HepG2 (cell line): ENCODE measurements around the gene NPPC. TPM values are rescaled to one million over a fixed set of nuclear protein-coding genes. Genes with fewer than 3 reads are reported as not detected.
A peak's percentile ranks its signal among the peaks of the same experiment; 100 is the strongest.

Source experiments
- EHMT2 ChIP-seq: fragments of 200-600 bp; sonication (generic); IDR thresholded peaks from 2 replicates; pipeline ENCODE4 v1.7.0; 2017; ENCODE audit warnings: antibody characterized with exemption, low read depth, low read length, borderline replicate concordance
- HNRNPL ChIP-seq: fragments of 200-400 bp; formaldehyde crosslinking; IDR thresholded peaks from 2 replicates; pipeline ENCODE4 v1.6.1; 2017; ENCODE audit warnings: mild to moderate bottlenecking, low read depth, low read length
- NFKB2 ChIP-seq: sonication (generic); formaldehyde crosslinking; IDR thresholded peaks from 2 replicates; pipeline ENCODE4 v1.4.0; 2020; ENCODE audit warnings: missing genetic modification reagents, borderline replicate concordance
- TARDBP ChIP-seq: sonication (generic); formaldehyde crosslinking; IDR thresholded peaks from 2 replicates; pipeline ENCODE4 v1.8.0; 2022; ENCODE audit warnings: mild to moderate bottlenecking, missing genetic modification reagents
- ZNF24 ChIP-seq: fragments of 450-650 bp; IDR thresholded peaks from 2 replicates; pipeline ENCODE4 v1.6.1; 2017; ENCODE audit warnings: antibody characterized with exemption, mild to moderate bottlenecking
- ZNF660 ChIP-seq: sonication (generic); formaldehyde crosslinking; IDR thresholded peaks from 2 replicates; pipeline ENCODE4 v1.5.1; 2020; ENCODE audit warnings: mild to moderate bottlenecking, low read depth, missing genetic modification reagents, borderline replicate concordance
- ZSCAN30 ChIP-seq: sonication (generic); formaldehyde crosslinking; IDR thresholded peaks from 2 replicates; pipeline ENCODE4 v1.5.0; 2020; ENCODE audit warnings: mild to moderate bottlenecking, missing genetic modification reagents
- polyA plus RNA-seq, 8 experiments: library from polyadenylated mRNA; depleted of rRNA in 3 of 8; stranded (reverse) in 7 of 8; unstranded in 1 of 8; fragments of >200 nt; fragmentation: Illumina TruSeq in 4 of 8; extraction: Trizol in 4 of 8; gene quantifications; 2 replicates each; pipeline versions ENCODE4 v1.2.1 to v1.2.3, GENCODE V29; 2011 to 2016; ENCODE audit warnings: low read depth in 4 of 8, missing spikeins in 1 of 8, mixed read lengths in 1 of 8; ENCODE audit not compliant: insufficient read depth in 1 of 8
- total RNA-seq, 5 experiments: library from RNA; depleted of rRNA; stranded (reverse); fragments of >200 nt; fragmentation: Illumina TruSeq; extraction: Trizol; gene quantifications; 2 replicates each; pipeline ENCODE4 v1.2.3, GENCODE V29; 2016; ENCODE audit warnings: low read depth in 1 of 5
- TF ChIP-seq, protein P1 (sequence below): sonication (generic); formaldehyde crosslinking; IDR thresholded peaks from 2 replicates; pipeline ENCODE4 v1.4.0; 2020; ENCODE audit warnings: missing genetic modification reagents

Gene NPPC
- total and polyA plus RNA-seq, 2 of the 13 experiments (the other 11 are each of a cell fraction or from before 2014, with no cell fraction given) = 0.11 TPM; not detected in 1

DNA sequence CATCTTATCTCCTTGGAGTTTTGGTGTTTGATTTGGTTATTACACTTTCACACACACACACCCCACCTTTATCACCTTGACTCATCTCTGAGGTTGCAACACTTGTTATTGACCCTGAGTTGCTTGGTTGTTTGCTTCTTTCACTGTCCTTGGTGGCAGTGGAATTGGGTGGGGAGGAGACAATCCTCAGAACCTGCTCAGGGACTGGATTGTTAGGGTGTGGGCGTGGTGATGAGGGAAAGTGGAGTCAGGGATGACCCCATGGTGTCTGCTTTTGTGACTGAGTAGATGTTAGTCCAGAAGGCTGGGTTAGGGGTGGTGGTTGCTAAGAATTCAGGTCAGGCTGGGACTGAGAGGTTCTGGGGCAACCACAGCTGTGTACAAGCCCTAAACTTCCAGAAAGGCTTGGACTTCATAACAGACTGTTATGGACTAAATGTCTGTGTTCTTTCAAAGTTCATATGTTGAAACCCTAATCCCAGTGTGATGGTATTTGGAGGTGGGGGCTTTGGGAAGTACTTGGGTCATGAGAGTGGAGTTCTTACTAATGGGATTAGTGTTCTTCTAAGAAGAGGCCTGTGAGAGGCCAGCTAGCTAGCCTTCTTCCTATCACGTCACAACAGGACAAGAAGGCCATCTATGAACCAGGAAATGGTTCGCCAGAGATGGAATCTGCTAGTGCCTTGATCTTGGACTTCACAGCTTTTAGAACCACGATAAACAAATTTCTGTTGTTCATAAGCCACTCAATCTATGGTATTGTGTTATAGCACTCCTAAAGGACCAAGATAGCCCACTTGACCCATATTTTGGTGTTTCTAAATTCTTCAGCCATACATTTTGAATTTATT, 31.9 kb upstream of the NPPC start (continued):
- TF ChIP-seq EHMT2 = peak; percentile 72; the same call in 1 of the 2 replicates
- TF ChIP-seq TARDBP (CRISPR knock-in tag) = no peak
- no peak for TF ChIP-seq HNRNPL
- TF ChIP-seq, protein P1, sequence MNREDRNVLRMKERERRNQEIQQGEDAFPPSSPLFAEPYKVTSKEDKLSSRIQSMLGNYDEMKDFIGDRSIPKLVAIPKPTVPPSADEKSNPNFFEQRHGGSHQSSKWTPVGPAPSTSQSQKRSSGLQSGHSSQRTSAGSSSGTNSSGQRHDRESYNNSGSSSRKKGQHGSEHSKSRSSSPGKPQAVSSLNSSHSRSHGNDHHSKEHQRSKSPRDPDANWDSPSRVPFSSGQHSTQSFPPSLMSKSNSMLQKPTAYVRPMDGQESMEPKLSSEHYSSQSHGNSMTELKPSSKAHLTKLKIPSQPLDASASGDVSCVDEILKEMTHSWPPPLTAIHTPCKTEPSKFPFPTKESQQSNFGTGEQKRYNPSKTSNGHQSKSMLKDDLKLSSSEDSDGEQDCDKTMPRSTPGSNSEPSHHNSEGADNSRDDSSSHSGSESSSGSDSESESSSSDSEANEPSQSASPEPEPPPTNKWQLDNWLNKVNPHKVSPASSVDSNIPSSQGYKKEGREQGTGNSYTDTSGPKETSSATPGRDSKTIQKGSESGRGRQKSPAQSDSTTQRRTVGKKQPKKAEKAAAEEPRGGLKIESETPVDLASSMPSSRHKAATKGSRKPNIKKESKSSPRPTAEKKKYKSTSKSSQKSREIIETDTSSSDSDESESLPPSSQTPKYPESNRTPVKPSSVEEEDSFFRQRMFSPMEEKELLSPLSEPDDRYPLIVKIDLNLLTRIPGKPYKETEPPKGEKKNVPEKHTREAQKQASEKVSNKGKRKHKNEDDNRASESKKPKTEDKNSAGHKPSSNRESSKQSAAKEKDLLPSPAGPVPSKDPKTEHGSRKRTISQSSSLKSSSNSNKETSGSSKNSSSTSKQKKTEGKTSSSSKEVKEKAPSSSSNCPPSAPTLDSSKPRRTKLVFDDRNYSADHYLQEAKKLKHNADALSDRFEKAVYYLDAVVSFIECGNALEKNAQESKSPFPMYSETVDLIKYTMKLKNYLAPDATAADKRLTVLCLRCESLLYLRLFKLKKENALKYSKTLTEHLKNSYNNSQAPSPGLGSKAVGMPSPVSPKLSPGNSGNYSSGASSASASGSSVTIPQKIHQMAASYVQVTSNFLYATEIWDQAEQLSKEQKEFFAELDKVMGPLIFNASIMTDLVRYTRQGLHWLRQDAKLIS = no peak
- no peak for TF ChIP-seq ZSCAN30
- no peak for TF ChIP-seq ZNF660 (CRISPR knock-in tag)
- no peak for TF ChIP-seq ZNF24
- no peak for TF ChIP-seq NFKB2 (CRISPR knock-in tag)
